ENCODE results near the gene SRRD. TPM values are rescaled to one million over a fixed set of nuclear protein-coding genes. Genes with fewer than 3 reads are reported as not detected.

Gene SRRD
- total and polyA plus RNA-seq, 2 of the 8 experiments (the other 6 are each of a cell fraction or from before 2014, with no cell fraction given), result 17.1 to 25.3 TPM

GRCh38 chr22:26463688-26464087 is 20.0 kb upstream of the SRRD start:
- FAIRE-seq, result no peak

More at GRCh38 chr22:26463688-26464087, 20.0 kb upstream of the SRRD start:
- Histone ChIP-seq H2BK12ac (ENCODE audit: low read depth, low read length) (no peak overlapping the region), H4K91ac (replicated peaks; ENCODE audit: insufficient read length, low read length) (no peak overlapping the region), H4K8ac (ENCODE audit: extremely low read depth, insufficient read depth, low read length) (no peak overlapping the region), H3K9me3 (ENCODE audit: insufficient read depth in 2 of 2, low read depth in 1 of 2, low read length in 1 of 2) (no peaks in the 10 kb centered on the region), H3K79me1 (ENCODE audit: low read depth, low read length) (0 out of 2 replicates have a peak, but pooled peaks cover 2% of the 10 kb centered on the region), H2BK120ac (replicated peaks; ENCODE audit: low read depth, low read length) (no peak overlapping the region), H2BK20ac (ENCODE audit: low read length) (no peak overlapping the region), H3K4me2 (ENCODE audit: insufficient read depth in 1 of 2, low read depth in 2 of 2, low read length in 2 of 2) (no peak overlapping the region), H2AK5ac (ENCODE audit: low read depth, low read length) (no peak overlapping the region), H2BK5ac (ENCODE audit: low read depth, low read length) (no peak overlapping the region), H3K23ac (ENCODE audit: insufficient read length) (no peak overlapping the region), H3K4me1 (replicated peaks in 1 of 4; ENCODE audit: control insufficient read depth in 3 of 4, insufficient read depth in 4 of 4, low read length in 3 of 4) (no peaks in the 10 kb centered on the region), H3K79me2 (ENCODE audit: control insufficient read depth in 1 of 2, insufficient read depth in 2 of 2, low read length in 2 of 2) (peaks cover 0 to 2% of the 10 kb centered on the region in 2 experiments; a peak in 1 of 4 replicates), H3K9ac (replicated peaks in 1 of 4; ENCODE audit: extremely low read depth in 1 of 4, low read depth in 3 of 4, low read length in 3 of 4) (no peak overlapping the region; a peak in 1 of 7 replicates), H3K18ac (ENCODE audit: extremely low read depth, low read length) (no peak overlapping the region), H3K27me3 (replicated peaks in 1 of 4; ENCODE audit: control insufficient read depth in 3 of 4, extremely low read depth in 1 of 4, insufficient read depth in 3 of 4, low read length in 3 of 4) (no peaks in the 10 kb centered on the region), H2AFZ (ENCODE audit: low read length) (no peak overlapping the region), H3K4ac (replicated peaks; ENCODE audit: insufficient read length, low read depth, low read length) (no peak overlapping the region), H3K23me2 (ENCODE audit: low read depth, low read length) (no peaks in the 10 kb centered on the region), H4K20me1 (replicated peaks in 1 of 2; ENCODE audit: control insufficient read depth in 1 of 2, insufficient read depth in 2 of 2, low read length in 2 of 2) (peaks cover 0 to 9% of the 10 kb centered on the region in 2 experiments), H3K4me3 (ENCODE audit: extremely low read depth in 1 of 4, insufficient read depth in 2 of 4, low read depth in 3 of 4, low read length in 4 of 4) (no peak overlapping the region), H3K56ac (replicated peaks; ENCODE audit: insufficient read length, low read depth, low read length) (no peak overlapping the region), H4K5ac (ENCODE audit: insufficient read length, low read depth, low read length) (no peak overlapping the region), H3K36me3 (ENCODE audit: control insufficient read depth in 2 of 4, insufficient read depth in 4 of 4, low read length in 3 of 4) (peaks cover 13 to 66% (median 41%) of the 10 kb centered on the region in 4 experiments), H3K14ac (ENCODE audit: insufficient read length) (no peak overlapping the region), H3K27ac (ENCODE audit: low read depth, low read length) (no peak overlapping the region), H2BK15ac (ENCODE audit: low read length) (no peak overlapping the region)
- TF ChIP-seq SRF (IDR thresholded peaks at IDR 0.05; ENCODE audit: low read depth, low read length) (no peak), GABPA (IDR thresholded peaks at IDR 0.05; ENCODE audit: borderline replicate concordance, insufficient read depth, low read length) (no peak), POLR2A (IDR thresholded peaks at IDR 0.05; ENCODE audit: control extremely low read depth in 1 of 2, low read depth in 2 of 2, low read length in 2 of 2) (no peak), CREB1 (IDR thresholded peaks at IDR 0.05) (no peak), CTCF (IDR thresholded peaks at IDR 0.05; ENCODE audit: control extremely low read depth in 1 of 3, insufficient read depth in 1 of 3, low read depth in 1 of 3, low read length in 3 of 3) (no peak), ASH2L (IDR thresholded peaks at IDR 0.05; ENCODE audit: low read length) (no peak), TCF12 (IDR thresholded peaks at IDR 0.05; ENCODE audit: low read depth, low read length) (no peak), BRCA1 (IDR thresholded peaks at IDR 0.05; ENCODE audit: low read depth, low read length) (no peak), CEBPB (IDR thresholded peaks at IDR 0.05; ENCODE audit: low read depth, low read length) (no peak), NANOG (IDR thresholded peaks at IDR 0.05; ENCODE audit: insufficient read depth, low read depth, low read length, poor library complexity, severe bottlenecking) (no peak), ATF3 (IDR thresholded peaks at IDR 0.05; ENCODE audit: insufficient read depth, low read depth, low read length) (no peak), KDM4A (IDR thresholded peaks at IDR 0.05; ENCODE audit: low read depth, low read length, severe bottlenecking) (no peak)
- 92% methylated on average over 9 of the region's 9 CpGs; no CpG with 5 or more reads in 1 of the 2 experiments for WGBS, 2 experiments (ENCODE audit: extremely low coverage in 1 of 2, insufficient coverage in 1 of 2, insufficient read length in 1 of 2, insufficient replicate concordance in 2 of 2, low coverage in 1 of 2, low lambda C conversion rate in 2 of 2, missing lambda C conversion rate in 1 of 2)
- DNase-seq (ENCODE audit: low read depth in 1 of 2, low spot score in 2 of 2), result no peak
- POLR2A ChIA-PET (ENCODE audit: partially characterized antibody), result interaction anchor here (0.5 to 1.5 kb wide), 4 partner anchors 20 to 112 kb away, joined by 3 to 5 read pairs (median 3); partner anchors contain the start of genes HPS4 and SRRD
- CTCF ChIA-PET (ENCODE audit: partially characterized antibody), result interaction anchor here (1.0 to 7.8 kb wide), 8 partner anchors 12 to 99 kb away, joined by 3 to 98 read pairs (median 5); no protein-coding TSS in a partner anchor
